Activated T-cell treated with anti-CD3 and anti-CD28 coated beads, Interleukin-2, amount 50 U/mL, for 24 hours (primary cell): Measurements from ENCODE around the gene KRT10.
"Not testable (repeated sequence)": the region's sequence is repeated elsewhere in the genome, so short reads cannot be mapped to it uniquely, and the experiment has no call there.

Experiments
- DNase-seq: peaks from one replicate; pipeline ENCODE4 v3.0.0-alpha.2; 2020
- H3K27ac Mint-ChIP-seq: 2 replicates; pipeline ENCODE4 v1.8.0; 2020; ENCODE audit warnings: mild to moderate bottlenecking, mixed read lengths
- H3K27me3 Mint-ChIP-seq: 2 replicates; pipeline ENCODE4 v1.8.0; 2020; ENCODE audit warnings: mixed read lengths
- H3K36me3 Mint-ChIP-seq: 2 replicates; pipeline ENCODE4 v1.8.0; 2020; ENCODE audit warnings: low read depth, mixed read lengths
- H3K4me1 Mint-ChIP-seq: 2 replicates; pipeline ENCODE4 v1.8.0; 2020; ENCODE audit warnings: low read depth, mixed read lengths
- H3K4me3 Mint-ChIP-seq: 2 replicates; pipeline ENCODE4 v1.8.0; 2020; ENCODE audit warnings: mild to moderate bottlenecking, moderate library complexity, mixed read lengths
- H3K9me3 Mint-ChIP-seq: 2 replicates; pipeline ENCODE4 v1.8.0; 2020; ENCODE audit warnings: mixed read lengths

Gene KRT10

GRCh38 chr17:40822132-40822812, at the start of gene KRT10:
Gene KRT10 (minus strand): TSS chr17:40822614. CDS start chr17:40822585, 29 bp downstream.
- Mint-ChIP-seq H3K9me3 (no peaks in the 10 kb centered on the region), H3K27me3 (peaks cover 7% of the 10 kb centered on the region), H3K27ac (no peak within 1 kb of the TSS), H3K36me3 (peaks cover 29% of the 10 kb centered on the region), H3K4me1 (peaks cover 32% of the 10 kb centered on the region), H3K4me3 (no peak within 1 kb of the TSS)
- no peak for DNase-seq

- Mint-ChIP-seq H3K27ac (no peak overlapping the region), H3K36me3 (no peaks in the 10 kb centered on the region), H3K4me3 (no peak overlapping the region), H3K4me1 (no peaks in the 10 kb centered on the region), H3K27me3 (peaks cover 28% of the 10 kb centered on the region), H3K9me3 (no peaks in the 10 kb centered on the region)
- no peak for DNase-seq
Observed at GRCh38 chr17:40871316-40871715, 48.9 kb upstream of the KRT10 start.

- Mint-ChIP-seq H3K36me3 (no peaks in the 10 kb centered on the region), H3K4me1 (no peaks in the 10 kb centered on the region), H3K9me3 (no peaks in the 10 kb centered on the region), H3K4me3 (no peak overlapping the region), H3K27me3 (peaks cover 28% of the 10 kb centered on the region), H3K27ac (no peak overlapping the region)
- no peak for DNase-seq
Observed at GRCh38 chr17:40870136-40870535, 47.7 kb upstream of the KRT10 start.

- no peak within 1 kb of the TSS for H3K4me3 Mint-ChIP-seq
- H3K9me3 Mint-ChIP-seq = no peaks in the 10 kb centered on the region
- H3K4me1 Mint-ChIP-seq = no peaks in the 10 kb centered on the region
- H3K27ac Mint-ChIP-seq = no peak within 1 kb of the TSS
- peaks cover 44% of the 10 kb centered on the region for H3K27me3 Mint-ChIP-seq
- no peak for DNase-seq
- no peaks in the 10 kb centered on the region for H3K36me3 Mint-ChIP-seq
Observed at GRCh38 chr17:40866838-40867237, 44.4 kb upstream of the KRT10 start, which contains the start of gene KRT12. Gene KRT12 (minus strand): TSS chr17:40867223. CDS start chr17:40867186, 37 bp downstream.

GRCh38 chr17:40864661-40865390, 42.4 kb upstream of the KRT10 start:
- no peak overlapping the region for H3K27ac Mint-ChIP-seq
- no peak for DNase-seq
- H3K4me3 Mint-ChIP-seq = no peak overlapping the region
- no peaks in the 10 kb centered on the region for H3K4me1 Mint-ChIP-seq
- H3K36me3 Mint-ChIP-seq = no peaks in the 10 kb centered on the region
- H3K9me3 Mint-ChIP-seq = no peaks in the 10 kb centered on the region
- H3K27me3 Mint-ChIP-seq = peaks cover 31% of the 10 kb centered on the region

- Mint-ChIP-seq H3K9me3 (no peaks in the 10 kb centered on the region), H3K4me1 (no peaks in the 10 kb centered on the region), H3K4me3 (no peak overlapping the region), H3K36me3 (no peaks in the 10 kb centered on the region), H3K27me3 (peaks cover 26% of the 10 kb centered on the region), H3K27ac (no peak overlapping the region)
- no peak for DNase-seq
Observed at GRCh38 chr17:40862985-40863733, 40.7 kb upstream of the KRT10 start.

- no peak overlapping the region for H3K27ac Mint-ChIP-seq
- DNase-seq = no peak
- peaks cover 20% of the 10 kb centered on the region for H3K27me3 Mint-ChIP-seq
- peaks cover 1% of the 10 kb centered on the region for H3K4me1 Mint-ChIP-seq
- H3K9me3 Mint-ChIP-seq = no peaks in the 10 kb centered on the region
- H3K36me3 Mint-ChIP-seq = no peaks in the 10 kb centered on the region
- H3K4me3 Mint-ChIP-seq = no peak overlapping the region
Observed at GRCh38 chr17:40859536-40859935, 37.1 kb upstream of the KRT10 start.

GRCh38 chr17:40858667-40859066, 36.3 kb upstream of the KRT10 start:
- not testable (repeated sequence) for H3K9me3 Mint-ChIP-seq, H3K27ac Mint-ChIP-seq, H3K4me3 Mint-ChIP-seq, H3K4me1 Mint-ChIP-seq, DNase-seq, H3K36me3 Mint-ChIP-seq
- peaks cover 17% of the 10 kb centered on the region for H3K27me3 Mint-ChIP-seq

GRCh38 chr17:40857535-40857934, 35.1 kb upstream of the KRT10 start:
- Mint-ChIP-seq H3K27ac (no peak overlapping the region), H3K27me3 (peaks cover 8% of the 10 kb centered on the region), H3K36me3 (no peaks in the 10 kb centered on the region), H3K9me3 (no peaks in the 10 kb centered on the region), H3K4me1 (peaks cover 5% of the 10 kb centered on the region), H3K4me3 (no peak overlapping the region)
- DNase-seq = no peak

- H3K27ac Mint-ChIP-seq = no peak overlapping the region
- no peaks in the 10 kb centered on the region for H3K9me3 Mint-ChIP-seq
- peaks cover 5% of the 10 kb centered on the region for H3K4me1 Mint-ChIP-seq
- DNase-seq = no peak
- peaks cover 17% of the 10 kb centered on the region for H3K27me3 Mint-ChIP-seq
- H3K4me3 Mint-ChIP-seq = no peak overlapping the region
- no peaks in the 10 kb centered on the region for H3K36me3 Mint-ChIP-seq
Observed at GRCh38 chr17:40854175-40854814, 31.9 kb upstream of the KRT10 start.

- Mint-ChIP-seq H3K4me1 (peaks cover 5% of the 10 kb centered on the region), H3K27me3 (peaks cover 28% of the 10 kb centered on the region), H3K36me3 (no peaks in the 10 kb centered on the region), H3K4me3 (no peak overlapping the region), H3K9me3 (no peaks in the 10 kb centered on the region), H3K27ac (no peak overlapping the region)
- DNase-seq = no peak
Observed at GRCh38 chr17:40852364-40852763, 29.9 kb upstream of the KRT10 start.

- Mint-ChIP-seq H3K4me1 (peaks cover 3% of the 10 kb centered on the region), H3K27me3 (peaks cover 35% of the 10 kb centered on the region), H3K27ac (no peak overlapping the region), H3K36me3 (no peaks in the 10 kb centered on the region), H3K9me3 (no peaks in the 10 kb centered on the region), H3K4me3 (no peak overlapping the region)
- no peak for DNase-seq
Observed at GRCh38 chr17:40850293-40850972, 28.0 kb upstream of the KRT10 start.

GRCh38 chr17:40849723-40850122, 27.3 kb upstream of the KRT10 start:
- H3K9me3 Mint-ChIP-seq = no peaks in the 10 kb centered on the region
- H3K27ac Mint-ChIP-seq = no peak overlapping the region
- DNase-seq = no peak
- peaks cover 36% of the 10 kb centered on the region for H3K27me3 Mint-ChIP-seq
- no peaks in the 10 kb centered on the region for H3K36me3 Mint-ChIP-seq
- peaks cover 3% of the 10 kb centered on the region for H3K4me1 Mint-ChIP-seq
- H3K4me3 Mint-ChIP-seq = no peak overlapping the region
